Neural progenitor cell (in vitro differentiated cells): ENCODE results near the gene GPR132. TPM values are rescaled to one million over a fixed set of nuclear protein-coding genes. Genes with fewer than 3 reads are reported as not detected.

Source experiments
- DNase-seq: peaks from one replicate; pipeline ENCODE4 v3.0.0-alpha.2; 2016; ENCODE audit warnings: low spot score
- H2AFZ ChIP-seq: fragments of 200-600 bp; sonication (generic); replicated peaks from 2 replicates; pipeline ENCODE4 v1.6.1; 2016; ENCODE audit warnings: antibody characterized with exemption
- H3F3A ChIP-seq: fragments of 200-600 bp; sonication (generic); 2 replicates; pipeline ENCODE4 v1.6.1; 2016; ENCODE audit warnings: antibody characterized with exemption, low read depth
- H3K27ac ChIP-seq: fragments of 200-600 bp; sonication (generic); 2 replicates; pipeline ENCODE4 v1.5.1; 2016; ENCODE audit warnings: mild to moderate bottlenecking
- H3K27me3 ChIP-seq: fragments of 200-600 bp; sonication (generic); 2 replicates; pipeline ENCODE4 v1.6.1; 2016; ENCODE audit warnings: mild to moderate bottlenecking, moderate library complexity
- H3K36me3 ChIP-seq: fragments of 200-600 bp; sonication (generic); 2 replicates; pipeline ENCODE4 v1.5.1; 2016
- H3K4me1 ChIP-seq: fragments of 200-600 bp; sonication (generic); 2 replicates; pipeline ENCODE4 v1.6.1; 2016; ENCODE audit warnings: mixed run types
- H3K4me2 ChIP-seq: fragments of 200-600 bp; sonication (generic); 2 replicates; pipeline ENCODE4 v1.6.1; 2016
- H3K4me3 ChIP-seq: fragments of 200-600 bp; sonication (generic); 2 replicates; pipeline ENCODE4 v1.5.1; 2016
- H3K79me2 ChIP-seq: fragments of 200-600 bp; sonication (generic); 2 replicates; pipeline ENCODE4 v1.6.1; 2016; ENCODE audit warnings: low read depth
- H3K9ac ChIP-seq: fragments of 200-600 bp; sonication (generic); 2 replicates; pipeline ENCODE4 v1.6.1; 2016
- H3K9me3 ChIP-seq: fragments of 200-600 bp; sonication (generic); 2 replicates; pipeline ENCODE4 v1.5.1; 2016; ENCODE audit warnings: low read depth
- H4K20me1 ChIP-seq: fragments of 200-600 bp; sonication (generic); 2 replicates; pipeline ENCODE4 v1.6.1; 2016; ENCODE audit warnings: low read depth
- H3K27ac Mint-ChIP-seq: 3 replicates; pipeline ENCODE4 v1.8.0; 2021; ENCODE audit warnings: mixed read lengths
- H3K27me3 Mint-ChIP-seq: 2 replicates; pipeline ENCODE4 v1.8.0; 2022; ENCODE audit warnings: low read depth, mild to moderate bottlenecking, inconsistent platforms, moderate library complexity, mixed read lengths; ENCODE audit not compliant: insufficient read depth
- H3K36me3 Mint-ChIP-seq: 3 replicates; pipeline ENCODE4 v1.8.0; 2021; ENCODE audit warnings: mixed read lengths
- H3K4me1 Mint-ChIP-seq: 3 replicates; pipeline ENCODE4 v1.8.0; 2021; ENCODE audit warnings: mixed read lengths
- H3K4me3 Mint-ChIP-seq: 3 replicates; pipeline ENCODE4 v1.8.0; 2021; ENCODE audit warnings: mild to moderate bottlenecking, moderate library complexity, mixed read lengths
- H3K9me3 Mint-ChIP-seq: 3 replicates; pipeline ENCODE4 v1.8.0; 2020; ENCODE audit warnings: mixed read lengths
- EZH2 ChIP-seq: fragments of 200-600 bp; sonication (generic); IDR thresholded peaks from 2 replicates; pipeline ENCODE4 v1.6.1; 2017; ENCODE audit warnings: antibody characterized with exemption, mild to moderate bottlenecking, moderate library complexity
- EZH2phosphoT487 ChIP-seq: fragments of 200-600 bp; sonication (generic); IDR thresholded peaks from 2 replicates; pipeline ENCODE4 v1.6.1; 2017; ENCODE audit warnings: antibody characterized with exemption
- total RNA-seq: library from RNA; depleted of rRNA; stranded (reverse); fragments of >200 nt; gene quantifications from 2 replicates; pipeline ENCODE4 v1.2.3, GENCODE V29; 2015; ENCODE audit warnings: low replicate concordance
- TF ChIP-seq, protein P1 (sequence below): fragments of 200-600 bp; sonication (generic); IDR thresholded peaks from 2 replicates; pipeline ENCODE4 v1.5.1; 2017; ENCODE audit warnings: antibody characterized with exemption, mild to moderate bottlenecking

The GPR132 gene
- total RNA-seq, 1 donor from 2014 or later, result 0.51 TPM

DNA sequence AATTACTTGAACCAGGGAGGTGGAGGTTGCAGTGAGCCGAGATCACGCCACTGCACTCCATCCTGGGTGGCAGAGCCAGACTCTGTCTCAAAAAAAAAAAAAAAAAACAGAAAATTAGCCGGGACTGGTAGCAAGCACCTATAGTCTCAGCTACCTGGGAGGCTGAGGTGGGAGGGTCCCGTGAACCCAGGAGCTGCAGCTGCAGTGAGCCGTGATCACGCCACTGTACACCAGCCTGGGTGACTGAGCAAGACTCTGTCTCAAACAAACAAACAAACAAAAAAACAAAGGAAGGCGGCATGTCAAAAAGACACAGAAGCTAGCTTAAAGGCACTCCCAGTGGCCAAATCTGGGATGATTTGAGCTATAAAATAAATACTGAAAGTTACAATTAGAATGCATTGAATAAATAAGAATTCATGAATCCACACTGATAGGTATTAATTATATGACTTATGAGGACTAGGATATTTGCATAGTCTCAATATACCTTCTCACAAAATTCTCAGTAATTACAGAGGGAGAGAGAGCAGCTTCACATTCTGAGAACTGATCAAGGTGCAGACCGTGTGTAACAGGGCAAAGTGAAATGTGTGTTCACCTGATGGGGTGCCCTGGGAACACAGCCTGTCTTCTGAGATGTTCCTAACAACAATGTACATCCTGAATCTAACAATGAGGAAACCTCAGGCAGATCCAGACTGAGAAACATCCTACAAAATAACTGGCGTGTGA, 42.7 kb upstream of the GPR132 start:
- Mint-ChIP-seq H3K9me3 (peaks cover 6% of the 10 kb centered on the region), H3K27me3 (peaks cover 8% of the 10 kb centered on the region), H3K36me3 (no peaks in the 10 kb centered on the region), H3K4me1 (no peaks in the 10 kb centered on the region), H3K4me3 (no peak overlapping the region), H3K27ac (no peak overlapping the region)
- Histone ChIP-seq H3F3A (no peaks in the 10 kb centered on the region), H3K4me1 (no peaks in the 10 kb centered on the region), H3K9me3 (no peaks in the 10 kb centered on the region), H3K4me2 (no peak overlapping the region), H4K20me1 (no peaks in the 10 kb centered on the region), H3K27me3 (peaks cover 40% of the 10 kb centered on the region), H3K27ac (no peak overlapping the region), H3K79me2 (no peaks in the 10 kb centered on the region), H2AFZ (no peak overlapping the region), H3K9ac (no peak overlapping the region), H3K4me3 (no peak overlapping the region), H3K36me3 (no peaks in the 10 kb centered on the region)
- no peak for DNase-seq
- TF ChIP-seq, protein P1, sequence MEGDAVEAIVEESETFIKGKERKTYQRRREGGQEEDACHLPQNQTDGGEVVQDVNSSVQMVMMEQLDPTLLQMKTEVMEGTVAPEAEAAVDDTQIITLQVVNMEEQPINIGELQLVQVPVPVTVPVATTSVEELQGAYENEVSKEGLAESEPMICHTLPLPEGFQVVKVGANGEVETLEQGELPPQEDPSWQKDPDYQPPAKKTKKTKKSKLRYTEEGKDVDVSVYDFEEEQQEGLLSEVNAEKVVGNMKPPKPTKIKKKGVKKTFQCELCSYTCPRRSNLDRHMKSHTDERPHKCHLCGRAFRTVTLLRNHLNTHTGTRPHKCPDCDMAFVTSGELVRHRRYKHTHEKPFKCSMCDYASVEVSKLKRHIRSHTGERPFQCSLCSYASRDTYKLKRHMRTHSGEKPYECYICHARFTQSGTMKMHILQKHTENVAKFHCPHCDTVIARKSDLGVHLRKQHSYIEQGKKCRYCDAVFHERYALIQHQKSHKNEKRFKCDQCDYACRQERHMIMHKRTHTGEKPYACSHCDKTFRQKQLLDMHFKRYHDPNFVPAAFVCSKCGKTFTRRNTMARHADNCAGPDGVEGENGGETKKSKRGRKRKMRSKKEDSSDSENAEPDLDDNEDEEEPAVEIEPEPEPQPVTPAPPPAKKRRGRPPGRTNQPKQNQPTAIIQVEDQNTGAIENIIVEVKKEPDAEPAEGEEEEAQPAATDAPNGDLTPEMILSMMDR, result no peak
- TF ChIP-seq EZH2 (no peak), EZH2phosphoT487 (no peak)

DNA sequence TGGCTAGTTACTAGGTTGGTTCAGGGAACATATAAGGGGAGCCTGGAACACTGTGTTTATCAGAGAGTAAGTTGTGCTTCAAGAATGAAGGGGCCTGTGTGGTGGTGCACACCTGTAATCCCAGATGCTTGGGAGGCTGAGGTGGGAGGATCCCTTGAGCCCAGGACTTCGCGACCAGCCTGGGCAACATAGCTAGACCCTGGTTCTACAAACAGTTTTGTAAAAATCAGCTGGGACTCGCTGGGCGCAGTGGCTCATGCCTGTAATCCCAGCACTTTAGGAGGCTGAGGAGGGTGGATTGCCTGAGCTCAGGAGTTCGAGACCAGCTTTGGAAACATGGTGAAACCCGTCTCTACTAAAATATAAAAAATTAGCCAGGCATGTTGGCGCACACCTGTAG, 42.1 kb upstream of the GPR132 start:
- no peak for DNase-seq
- H3K36me3 Mint-ChIP-seq, result no peaks in the 10 kb centered on the region
- no peaks in the 10 kb centered on the region for H3K4me1 Mint-ChIP-seq
- TF ChIP-seq EZH2 (no peak), EZH2phosphoT487 (no peak)
- TF ChIP-seq, protein P1, result no peak
- peaks cover 11% of the 10 kb centered on the region for H3K27me3 Mint-ChIP-seq
- H3K79me2 ChIP-seq, result no peaks in the 10 kb centered on the region
- no peaks in the 10 kb centered on the region for H3F3A ChIP-seq
- no peaks in the 10 kb centered on the region for H3K4me1 ChIP-seq
- no peaks in the 10 kb centered on the region for H3K36me3 ChIP-seq
- no peak overlapping the region for H3K27ac Mint-ChIP-seq
- H3K4me3 Mint-ChIP-seq, result no peak overlapping the region
- no peak overlapping the region for H3K9ac ChIP-seq
- H4K20me1 ChIP-seq, result no peaks in the 10 kb centered on the region
- H3K27me3 ChIP-seq, result peaks cover 40% of the 10 kb centered on the region
- no peak overlapping the region for H3K27ac ChIP-seq
- no peaks in the 10 kb centered on the region for H3K9me3 ChIP-seq
- peaks cover 10% of the 10 kb centered on the region for H3K9me3 Mint-ChIP-seq
- H3K4me3 ChIP-seq, result no peak overlapping the region
- H2AFZ ChIP-seq, result no peak overlapping the region
- H3K4me2 ChIP-seq, result no peak overlapping the region

DNA sequence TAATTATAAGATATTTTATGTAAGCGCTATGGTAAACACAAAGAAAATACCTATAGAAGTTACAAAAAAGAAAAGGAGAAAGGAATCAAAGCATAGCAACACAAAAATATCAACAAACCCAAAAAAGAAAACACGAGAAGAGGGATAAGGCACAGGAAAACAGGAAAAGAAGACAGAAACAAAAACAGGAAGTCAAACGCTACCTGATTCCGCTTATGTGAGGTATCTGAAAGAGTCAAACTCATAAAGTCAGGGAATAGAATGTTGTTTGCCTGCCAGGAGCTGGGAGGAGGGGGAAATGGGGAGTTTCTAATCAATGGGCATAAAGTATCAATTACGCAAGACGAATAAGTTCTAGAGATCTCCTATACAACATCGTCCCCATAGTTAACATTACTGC, 39.9 kb upstream of the GPR132 start:
- Mint-ChIP-seq H3K4me3 (no peak overlapping the region), H3K36me3 (no peaks in the 10 kb centered on the region), H3K27ac (no peak overlapping the region), H3K4me1 (no peaks in the 10 kb centered on the region), H3K9me3 (peaks cover 17% of the 10 kb centered on the region), H3K27me3 (peaks cover 11% of the 10 kb centered on the region)
- H3K27me3 ChIP-seq, result peaks cover 40% of the 10 kb centered on the region
- H3K9me3 ChIP-seq, result no peaks in the 10 kb centered on the region
- DNase-seq, result no peak
- H3K4me3 ChIP-seq, result no peak overlapping the region
- H3K27ac ChIP-seq, result no peak overlapping the region
- H3K4me2 ChIP-seq, result no peak overlapping the region
- no peak overlapping the region for H2AFZ ChIP-seq
- H3K4me1 ChIP-seq, result no peaks in the 10 kb centered on the region
- no peak overlapping the region for H3K9ac ChIP-seq
- H3K36me3 ChIP-seq, result no peaks in the 10 kb centered on the region
- no peaks in the 10 kb centered on the region for H4K20me1 ChIP-seq
- H3K79me2 ChIP-seq, result no peaks in the 10 kb centered on the region
- H3F3A ChIP-seq, result no peaks in the 10 kb centered on the region
- no peak for TF ChIP-seq EZH2phosphoT487
- no peak for TF ChIP-seq EZH2
- TF ChIP-seq, protein P1, result no peak
